SU-DHL-6 (cell line): ENCODE data around the gene OR6C76.
"Not testable (repeated sequence)": the region's sequence is repeated elsewhere in the genome, so short reads cannot be mapped to it uniquely, and the experiment has no call there.

Source experiments
- H2AFZ ChIP-seq: fragments of 200-600 bp; sonication (generic); 2 replicates; pipeline ENCODE4 v1.6.1; 2014; ENCODE audit warnings: low read depth, mild to moderate bottlenecking, moderate library complexity, mixed read lengths, antibody characterized with exemption, low read length; ENCODE audit not compliant: severe bottlenecking
- H3F3A ChIP-seq: fragments of 200-600 bp; shearing (Covaris generic); 2 replicates; pipeline ENCODE4 v1.6.0; 2016; ENCODE audit warnings: antibody characterized with exemption, mild to moderate bottlenecking; ENCODE audit not compliant: insufficient read depth
- H3K27ac ChIP-seq: fragments of 200-600 bp; sonication (generic); 2 replicates; pipeline ENCODE4 v1.5.1; 2016; ENCODE audit warnings: low read depth, mild to moderate bottlenecking, low read length, moderate library complexity, mixed read lengths
- H3K27me3 ChIP-seq: fragments of 200-600 bp; sonication (generic), shearing (Covaris generic); 2 replicates; pipeline ENCODE4 v1.6.0; 2014; ENCODE audit warnings: mild to moderate bottlenecking, low read length
- H3K36me3 ChIP-seq: fragments of 200-600 bp; sonication (generic); 2 replicates; pipeline ENCODE4 v1.6.1; 2014; ENCODE audit warnings: mild to moderate bottlenecking, low read length, mixed read lengths
- H3K4me2 ChIP-seq: fragments of 300-600, 200-600 bp; shearing (Covaris generic), sonication (generic); 2 replicates; pipeline ENCODE4 v1.6.0; 2014; ENCODE audit warnings: low read length, low read depth, mild to moderate bottlenecking; ENCODE audit not compliant: poor library complexity, severe bottlenecking
- H3K4me3 ChIP-seq: fragments of 200-600 bp; sonication (generic); 2 replicates; pipeline ENCODE4 v1.5.1; 2014; ENCODE audit warnings: antibody characterized with exemption, low read length, mild to moderate bottlenecking, mixed read lengths; ENCODE audit not compliant: insufficient read depth, poor library complexity, severe bottlenecking
- H3K79me2 ChIP-seq: fragments of 200-600 bp; sonication (generic); 2 replicates; pipeline ENCODE4 v1.6.1; 2014; ENCODE audit warnings: mild to moderate bottlenecking, low read length, moderate library complexity; ENCODE audit not compliant: insufficient read depth
- H3K9ac ChIP-seq: fragments of 200-600 bp; sonication (generic); 2 replicates; pipeline ENCODE4 v1.7.0; 2014; ENCODE audit warnings: mild to moderate bottlenecking, low read length
- H3K9me2 ChIP-seq: fragments of 200-600 bp; sonication (generic); replicated peaks from 2 replicates; pipeline ENCODE4 v1.6.1; 2014; ENCODE audit warnings: low read length; ENCODE audit not compliant: insufficient read depth
- H3K9me3 ChIP-seq: fragments of 200-600 bp; sonication (generic); 2 replicates; pipeline ENCODE4 v1.6.1; 2014; ENCODE audit warnings: low read length, mixed read lengths; ENCODE audit not compliant: insufficient read depth
- H4K20me1 ChIP-seq: fragments of 200-600 bp; sonication (generic); 2 replicates; pipeline ENCODE4 v1.6.1; 2014; ENCODE audit warnings: low read depth, mild to moderate bottlenecking, antibody characterized with exemption, low read length, moderate library complexity, mixed read lengths
- CTCF ChIP-seq: fragments of 200-600 bp; sonication (generic); IDR thresholded peaks from one replicate; pipeline ENCODE4 v1.5.1; 2017; ENCODE audit warnings: antibody characterized with exemption, mild to moderate bottlenecking, low read length, moderate library complexity; ENCODE audit not compliant: insufficient read depth, poor library complexity, severe bottlenecking
- EZH2phosphoT487 ChIP-seq: fragments of 200-600 bp; sonication (generic), shearing (Covaris generic); conservative IDR thresholded peaks from 2 replicates; pipeline ENCODE4 v1.6.1; 2018; ENCODE audit warnings: mild to moderate bottlenecking, antibody characterized with exemption, low read length, moderate library complexity, mixed read lengths

Gene OR6C76

GRCh38 chr12:55396326-55396725 is 29.7 kb upstream of the OR6C76 start:
- Histone ChIP-seq H3K9ac (no peak overlapping the region), H3K9me3 (no peaks in the 10 kb centered on the region), H3K9me2 (no peaks in the 10 kb centered on the region), H4K20me1 (no peaks in the 10 kb centered on the region), H3K4me2 (no peak overlapping the region), H3F3A (no peaks in the 10 kb centered on the region), H3K79me2 (no peaks in the 10 kb centered on the region), H3K27me3 (no peaks in the 10 kb centered on the region), H3K36me3 (no peaks in the 10 kb centered on the region), H2AFZ (no peak overlapping the region), H3K27ac (no peak overlapping the region), H3K4me3 (no peak overlapping the region)
- TF ChIP-seq EZH2phosphoT487 (no peak), CTCF (no peak)

GRCh38 chr12:55400229-55400628 is 25.8 kb upstream of the OR6C76 start, which contains the start of gene OR6C65:
TSS of gene OR6C65 (plus strand) at chr12:55400529. CDS start at chr12:55400529, 0 bp downstream.
- H3F3A ChIP-seq, result no peaks in the 10 kb centered on the region
- no peak within 1 kb of the TSS for H3K4me3 ChIP-seq
- H4K20me1 ChIP-seq, result no peaks in the 10 kb centered on the region
- H3K27ac ChIP-seq, result no peak within 1 kb of the TSS
- no peak within 1 kb of the TSS for H2AFZ ChIP-seq
- no peaks in the 10 kb centered on the region for H3K27me3 ChIP-seq
- no peaks in the 10 kb centered on the region for H3K79me2 ChIP-seq
- no peaks in the 10 kb centered on the region for H3K9me2 ChIP-seq
- no peak for TF ChIP-seq EZH2phosphoT487
- no peak for TF ChIP-seq CTCF
- no peaks in the 10 kb centered on the region for H3K9me3 ChIP-seq
- no peaks in the 10 kb centered on the region for H3K36me3 ChIP-seq
- H3K4me2 ChIP-seq, result no peak within 1 kb of the TSS
- H3K9ac ChIP-seq, result no peak within 1 kb of the TSS

- no peak overlapping the region for H3K4me3 ChIP-seq
- no peaks in the 10 kb centered on the region for H3K9me2 ChIP-seq
- H3F3A ChIP-seq, result no peaks in the 10 kb centered on the region
- no peaks in the 10 kb centered on the region for H3K27me3 ChIP-seq
- H3K9ac ChIP-seq, result no peak overlapping the region
- no peak overlapping the region for H2AFZ ChIP-seq
- no peaks in the 10 kb centered on the region for H3K79me2 ChIP-seq
- H3K4me2 ChIP-seq, result no peak overlapping the region
- no peak overlapping the region for H3K27ac ChIP-seq
- TF ChIP-seq EZH2phosphoT487, result no peak
- no peak for TF ChIP-seq CTCF
- no peaks in the 10 kb centered on the region for H3K36me3 ChIP-seq
- no peaks in the 10 kb centered on the region for H4K20me1 ChIP-seq
- H3K9me3 ChIP-seq, result no peaks in the 10 kb centered on the region
Observed at GRCh38 chr12:55407866-55408265, 18.2 kb upstream of the OR6C76 start.

- H3K27ac ChIP-seq, H3K79me2 ChIP-seq, H4K20me1 ChIP-seq, H3K9ac ChIP-seq, H3K4me2 ChIP-seq, H3K9me2 ChIP-seq, H2AFZ ChIP-seq, H3F3A ChIP-seq, H3K27me3 ChIP-seq, H3K36me3 ChIP-seq, H3K9me3 ChIP-seq, H3K4me3 ChIP-seq: not testable (repeated sequence)
Observed at GRCh38 chr12:55409133-55409532, 16.9 kb upstream of the OR6C76 start.

- not testable (repeated sequence) for H2AFZ ChIP-seq, H3K79me2 ChIP-seq, H3K27ac ChIP-seq, H3K36me3 ChIP-seq, H3K9me3 ChIP-seq, H3K9ac ChIP-seq, H4K20me1 ChIP-seq, H3F3A ChIP-seq, H3K4me2 ChIP-seq, H3K27me3 ChIP-seq, H3K4me3 ChIP-seq, H3K9me2 ChIP-seq
Observed at GRCh38 chr12:55412138-55412537, 13.9 kb upstream of the OR6C76 start.
